HepG2 (cell line): ENCODE data around the gene DNAJC28. TPM values are rescaled to one million over a fixed set of nuclear protein-coding genes. Genes with fewer than 3 reads are reported as not detected.

Source experiments
- ATAC-seq: fragments of 200-7000 bp; cut with Tn5 transposase; 3 replicates; pipeline ENCODE4 v1.9.1; 2020; ENCODE audit warnings: mild to moderate bottlenecking, moderate library complexity
- BruUV-seq: library from RNA; stranded (reverse); fragments of 400-500 nt; replicated peaks from 2 replicates; lab custom pipeline; 2021; lab: Mats Ljungman, UMichigan
- CTCF ChIA-PET: fragments of 300-600 bp; formaldehyde crosslinking; extraction: SDS; loops from one replicate; lab custom pipeline; 2021; ENCODE audit warnings: low total read pairs, inconsistent platforms, low intra/inter-chr PET ratio; lab: Yijun Ruan, JAX
- POLR2A ChIA-PET: fragments of 350-600 bp; sonication (Branson Sonifier 250); formaldehyde crosslinking; loops from one replicate; lab custom pipeline; 2020; ENCODE audit warnings: antibody characterized with exemption, inconsistent platforms; lab: Yijun Ruan, JAX
- DNase-seq: peaks from one replicate; pipeline ENCODE4 v3.0.0-alpha.2; 2015; ENCODE audit warnings: low spot score
- FAIRE-seq: peaks from 3 replicates; lab custom pipeline; 2011; peaks lifted over from hg19 to GRCh38; lab: Jason Lieb, UNC
- H2AFZ ChIP-seq: one replicate; pipeline ENCODE4 v1.6.1; 2011; ENCODE audit warnings: low read length, inconsistent platforms
- H3K27ac ChIP-seq: fragments of 300-600 bp; 3 replicates; pipeline ENCODE4 v1.8.0; 2011; ENCODE audit warnings: mixed run types, mild to moderate bottlenecking, mixed read lengths, low read length, inconsistent platforms; ENCODE audit not compliant: insufficient read depth; ENCODE audit errors: extremely low read length
- H3K27me3 ChIP-seq, 2 experiments: fragments of 200-600 bp in 1 of 2; 2 replicates in 1 of 2; 3 replicates in 1 of 2; pipeline versions ENCODE4 v1.6.0 to v1.8.0; 2011; ENCODE audit warnings: low read length in 2 of 2, mild to moderate bottlenecking in 2 of 2, moderate library complexity in 2 of 2, inconsistent platforms in 1 of 2; ENCODE audit not compliant: insufficient read depth in 2 of 2, control insufficient read depth in 1 of 2
- H3K36me3 ChIP-seq, 2 experiments: fragments of 200-600 bp in 1 of 2; replicated peaks in 1 of 2; 2 replicates in 1 of 2; 3 replicates in 1 of 2; pipeline versions ENCODE4 v1.5.1 to v1.8.0; 2011; ENCODE audit warnings: low read length in 2 of 2, inconsistent platforms in 1 of 2; ENCODE audit not compliant: insufficient read depth in 2 of 2, control insufficient read depth in 1 of 2
- H3K4me1 ChIP-seq: 2 replicates; pipeline ENCODE4 v1.5.1; 2012; ENCODE audit warnings: low read length, inconsistent platforms; ENCODE audit not compliant: insufficient read depth
- H3K4me2 ChIP-seq: 2 replicates; pipeline ENCODE4 v1.6.0; 2011; ENCODE audit warnings: low read depth, low read length, inconsistent platforms
- H3K4me3 ChIP-seq, 3 experiments: fragments of 200-600 bp in 1 of 3; sonication (generic), shearing (Covaris generic) in 1 of 3; replicated peaks in 1 of 3; 2 replicates each; pipeline ENCODE4 v1.5.1; 2011 to 2016; ENCODE audit warnings: low read length in 3 of 3, inconsistent platforms in 2 of 3, low read depth in 2 of 3, mild to moderate bottlenecking in 2 of 3, control low read depth in 1 of 3, mixed read lengths in 1 of 3; ENCODE audit not compliant: insufficient read depth in 1 of 3
- H3K79me2 ChIP-seq: one replicate; pipeline ENCODE4 v1.6.1; 2011; ENCODE audit warnings: low read length, inconsistent platforms; ENCODE audit not compliant: insufficient read depth
- H3K9ac ChIP-seq: 2 replicates; pipeline ENCODE4 v1.6.0; 2011; ENCODE audit warnings: mild to moderate bottlenecking, low read depth, low read length, inconsistent platforms; ENCODE audit not compliant: insufficient read depth
- H3K9me3 ChIP-seq: 2 replicates; pipeline ENCODE4 v1.5.1; 2012; ENCODE audit warnings: mild to moderate bottlenecking, low read length
- H4K20me1 ChIP-seq: 2 replicates; pipeline ENCODE4 v1.6.0; 2011; ENCODE audit warnings: inconsistent platforms, mild to moderate bottlenecking, low read length, moderate library complexity; ENCODE audit not compliant: insufficient read depth
- MAFF ChIP-seq: IDR thresholded peaks from 2 replicates; pipeline ENCODE4 v1.6.1; 2011; ENCODE audit warnings: low read depth, low read length, improper control_type of control experiment
- MAFK ChIP-seq, 2 experiments: IDR thresholded peaks in 1 of 2; conservative IDR thresholded peaks in 1 of 2; 2 replicates each; pipeline ENCODE4 v1.6.1; 2011; ENCODE audit warnings: improper control_type of control experiment in 2 of 2, low read length in 2 of 2
- MEIS2 ChIP-seq: sonication (generic); formaldehyde crosslinking; IDR thresholded peaks from 2 replicates; pipeline ENCODE4 v1.9.0; 2021; ENCODE audit warnings: mild to moderate bottlenecking, missing genetic modification reagents
- WGBS: methylation state at CpG from one replicate; pipeline ENCODE4 v1.1.6; 2017; ENCODE audit warnings: low lambda C conversion rate; 5-methylcytosine and 5-hydroxymethylcytosine counted together
- in situ Hi-C: cut with HindIII; loops from 2 replicates; pipeline ENCODE4 v1.10.0; 2017; ENCODE audit warnings: low pct_unique_long_range_greater_than_20kb; ENCODE audit not compliant: extremely low pct_ligation_motif_present
- intact Hi-C: fragments of 100-400 bp; cut with micrococcal nuclease; formaldehyde crosslinking; loops from one replicate; pipeline ENCODE4 v1.10.0; 2022; ENCODE audit not compliant: unreplicated experiment
- polyA plus RNA-seq, 8 experiments: library from polyadenylated mRNA; depleted of rRNA in 3 of 8; stranded (reverse) in 7 of 8; unstranded in 1 of 8; fragments of >200 nt; fragmentation: Illumina TruSeq in 4 of 8; extraction: Trizol in 4 of 8; gene quantifications; 2 replicates each; pipeline versions ENCODE4 v1.2.1 to v1.2.3, GENCODE V29; 2011 to 2016; ENCODE audit warnings: low read depth in 4 of 8, missing spikeins in 1 of 8, mixed read lengths in 1 of 8; ENCODE audit not compliant: insufficient read depth in 1 of 8
- total RNA-seq, 5 experiments: library from RNA; depleted of rRNA; stranded (reverse); fragments of >200 nt; fragmentation: Illumina TruSeq; extraction: Trizol; gene quantifications; 2 replicates each; pipeline ENCODE4 v1.2.3, GENCODE V29; 2016; ENCODE audit warnings: low read depth in 1 of 5
- TF ChIP-seq, protein P1 (sequence below): IDR thresholded peaks from 2 replicates; pipeline ENCODE4 v1.6.1; 2016; ENCODE audit warnings: mild to moderate bottlenecking
- TF ChIP-seq, protein P2 (sequence below), 2 experiments: sonication (generic) in 1 of 2; formaldehyde crosslinking in 1 of 2; IDR thresholded peaks; 2 replicates each; pipeline versions ENCODE4 v1.4.0 to v1.6.1; 2016 to 2020; ENCODE audit warnings: borderline replicate concordance in 1 of 2, low read depth in 1 of 2, mild to moderate bottlenecking in 1 of 2, missing genetic modification reagents in 1 of 2
- TF ChIP-seq, protein P3 (sequence below), 2 experiments: fragments of 450-650 bp in 1 of 2; sonication (generic) in 1 of 2; formaldehyde crosslinking in 1 of 2; IDR thresholded peaks; 2 replicates each; pipeline versions ENCODE4 v1.6.1 to v1.8.0; 2016 to 2022; ENCODE audit warnings: antibody characterized with exemption in 1 of 2, mild to moderate bottlenecking in 1 of 2, missing genetic modification reagents in 1 of 2

The DNAJC28 gene
- total and polyA plus RNA-seq, 2 of the 13 experiments (the other 11 are each of a cell fraction or from before 2014, with no cell fraction given), result 1.5 to 3.3 TPM

DNA sequence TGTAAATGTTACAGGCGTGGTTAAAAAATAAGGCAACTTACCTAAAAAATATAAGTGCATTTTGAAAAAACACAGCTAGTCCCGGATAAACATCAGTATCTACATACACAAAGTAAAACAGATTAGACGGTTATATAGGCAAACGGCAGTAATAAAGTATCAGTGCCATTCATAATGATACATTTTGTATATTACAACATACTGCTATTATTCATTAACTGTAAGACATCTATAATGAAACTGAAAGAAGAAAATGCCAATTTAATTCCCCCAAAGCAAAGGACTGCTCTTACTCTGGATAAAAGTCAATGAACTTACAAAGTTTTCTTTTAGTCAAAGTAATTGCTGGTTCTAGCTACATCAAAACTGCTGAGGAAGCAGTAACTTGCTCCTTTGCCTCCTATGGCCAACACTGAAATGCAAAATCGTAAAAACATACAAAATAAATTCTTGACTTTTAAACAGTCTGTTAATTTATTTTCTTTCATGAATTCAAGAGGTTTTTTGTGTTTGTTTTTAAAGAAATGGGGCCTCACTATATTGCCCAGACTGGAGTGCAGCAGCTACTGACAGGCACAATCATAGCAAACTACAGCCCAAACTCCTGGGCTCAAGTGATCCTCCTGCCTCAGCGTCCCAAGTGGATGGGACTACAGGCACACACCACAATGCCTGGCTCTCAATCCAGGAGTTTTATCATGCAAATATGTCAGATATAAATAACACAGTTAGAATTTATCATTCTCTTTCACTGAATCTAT is 35.6 kb downstream of the DNAJC28 start:
- Histone ChIP-seq H3K9me3 (no peaks in the 10 kb centered on the region), H3K4me3 (no peak overlapping the region), H3K36me3 (peaks cover 1 to 27% of the 10 kb centered on the region in 2 experiments; a peak in 2 of 5 replicates), H3K4me2 (no peak overlapping the region), H3K27me3 (no peaks in the 10 kb centered on the region), H4K20me1 (no peaks in the 10 kb centered on the region), H3K4me1 (peaks cover 14% of the 10 kb centered on the region), H2AFZ (no peak overlapping the region), H3K79me2 (no peaks in the 10 kb centered on the region), H3K9ac (no peak overlapping the region), H3K27ac (no peak overlapping the region)
- BruUV-seq, result no TSS peak
- ATAC-seq (no peak), FAIRE-seq (no peak), DNase-seq (no peak)
- CTCF ChIA-PET, result no interaction called here
- 93% methylated on average over 6 of the region's 6 CpGs for WGBS
- intact Hi-C loops (no loop called here), in situ Hi-C loops (no loop called here)
- POLR2A ChIA-PET, result no interaction called here
- TF ChIP-seq, protein P1, sequence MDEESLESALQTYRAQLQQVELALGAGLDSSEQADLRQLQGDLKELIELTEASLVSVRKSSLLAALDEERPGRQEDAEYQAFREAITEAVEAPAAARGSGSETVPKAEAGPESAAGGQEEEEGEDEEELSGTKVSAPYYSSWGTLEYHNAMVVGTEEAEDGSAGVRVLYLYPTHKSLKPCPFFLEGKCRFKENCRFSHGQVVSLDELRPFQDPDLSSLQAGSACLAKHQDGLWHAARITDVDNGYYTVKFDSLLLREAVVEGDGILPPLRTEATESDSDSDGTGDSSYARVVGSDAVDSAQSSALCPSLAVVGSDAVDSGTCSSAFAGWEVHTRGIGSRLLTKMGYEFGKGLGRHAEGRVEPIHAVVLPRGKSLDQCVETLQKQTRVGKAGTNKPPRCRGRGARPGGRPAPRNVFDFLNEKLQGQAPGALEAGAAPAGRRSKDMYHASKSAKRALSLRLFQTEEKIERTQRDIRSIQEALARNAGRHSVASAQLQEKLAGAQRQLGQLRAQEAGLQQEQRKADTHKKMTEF, result no peak
- TF ChIP-seq MEIS2 (CRISPR knock-in tag), result no peak
- TF ChIP-seq, protein P2, sequence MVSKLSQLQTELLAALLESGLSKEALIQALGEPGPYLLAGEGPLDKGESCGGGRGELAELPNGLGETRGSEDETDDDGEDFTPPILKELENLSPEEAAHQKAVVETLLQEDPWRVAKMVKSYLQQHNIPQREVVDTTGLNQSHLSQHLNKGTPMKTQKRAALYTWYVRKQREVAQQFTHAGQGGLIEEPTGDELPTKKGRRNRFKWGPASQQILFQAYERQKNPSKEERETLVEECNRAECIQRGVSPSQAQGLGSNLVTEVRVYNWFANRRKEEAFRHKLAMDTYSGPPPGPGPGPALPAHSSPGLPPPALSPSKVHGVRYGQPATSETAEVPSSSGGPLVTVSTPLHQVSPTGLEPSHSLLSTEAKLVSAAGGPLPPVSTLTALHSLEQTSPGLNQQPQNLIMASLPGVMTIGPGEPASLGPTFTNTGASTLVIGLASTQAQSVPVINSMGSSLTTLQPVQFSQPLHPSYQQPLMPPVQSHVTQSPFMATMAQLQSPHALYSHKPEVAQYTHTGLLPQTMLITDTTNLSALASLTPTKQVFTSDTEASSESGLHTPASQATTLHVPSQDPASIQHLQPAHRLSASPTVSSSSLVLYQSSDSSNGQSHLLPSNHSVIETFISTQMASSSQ (IDR thresholded peaks at IDR 0.05; ENCODE audit: low read depth), result no peak
- TF ChIP-seq, protein P2 (CRISPR knock-in tag; IDR thresholded peaks at IDR 0.05; ENCODE audit: borderline replicate concordance), result no peak
- peak; percentile 87 for TF ChIP-seq MAFF
- TF ChIP-seq, protein P3, sequence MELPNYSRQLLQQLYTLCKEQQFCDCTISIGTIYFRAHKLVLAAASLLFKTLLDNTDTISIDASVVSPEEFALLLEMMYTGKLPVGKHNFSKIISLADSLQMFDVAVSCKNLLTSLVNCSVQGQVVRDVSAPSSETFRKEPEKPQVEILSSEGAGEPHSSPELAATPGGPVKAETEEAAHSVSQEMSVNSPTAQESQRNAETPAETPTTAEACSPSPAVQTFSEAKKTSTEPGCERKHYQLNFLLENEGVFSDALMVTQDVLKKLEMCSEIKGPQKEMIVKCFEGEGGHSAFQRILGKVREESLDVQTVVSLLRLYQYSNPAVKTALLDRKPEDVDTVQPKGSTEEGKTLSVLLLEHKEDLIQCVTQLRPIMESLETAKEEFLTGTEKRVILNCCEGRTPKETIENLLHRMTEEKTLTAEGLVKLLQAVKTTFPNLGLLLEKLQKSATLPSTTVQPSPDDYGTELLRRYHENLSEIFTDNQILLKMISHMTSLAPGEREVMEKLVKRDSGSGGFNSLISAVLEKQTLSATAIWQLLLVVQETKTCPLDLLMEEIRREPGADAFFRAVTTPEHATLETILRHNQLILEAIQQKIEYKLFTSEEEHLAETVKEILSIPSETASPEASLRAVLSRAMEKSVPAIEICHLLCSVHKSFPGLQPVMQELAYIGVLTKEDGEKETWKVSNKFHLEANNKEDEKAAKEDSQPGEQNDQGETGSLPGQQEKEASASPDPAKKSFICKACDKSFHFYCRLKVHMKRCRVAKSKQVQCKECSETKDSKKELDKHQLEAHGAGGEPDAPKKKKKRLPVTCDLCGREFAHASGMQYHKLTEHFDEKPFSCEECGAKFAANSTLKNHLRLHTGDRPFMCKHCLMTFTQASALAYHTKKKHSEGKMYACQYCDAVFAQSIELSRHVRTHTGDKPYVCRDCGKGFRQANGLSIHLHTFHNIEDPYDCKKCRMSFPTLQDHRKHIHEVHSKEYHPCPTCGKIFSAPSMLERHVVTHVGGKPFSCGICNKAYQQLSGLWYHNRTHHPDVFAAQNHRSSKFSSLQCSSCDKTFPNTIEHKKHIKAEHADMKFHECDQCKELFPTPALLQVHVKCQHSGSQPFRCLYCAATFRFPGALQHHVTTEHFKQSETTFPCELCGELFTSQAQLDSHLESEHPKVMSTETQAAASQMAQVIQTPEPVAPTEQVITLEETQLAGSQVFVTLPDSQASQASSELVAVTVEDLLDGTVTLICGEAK (IDR thresholded peaks at IDR 0.05), result no peak
- TF ChIP-seq, protein P3 (CRISPR knock-in tag; IDR thresholded peaks at IDR 0.05), result no peak
- TF ChIP-seq MAFK (conservative IDR thresholded peaks at IDR 0.05 in 1 of 2, IDR thresholded peaks at IDR 0.05 in 1 of 2; ENCODE audit: low read length in 2 of 2), result peak; percentile 85 to 88
